GM20000 (cell line): ENCODE data around the gene CCDC68.

Source experiments
- DNase-seq: peaks from one replicate; pipeline ENCODE4 v3.0.0; 2012; ENCODE audit warnings: low spot score
- CTCF ChIP-seq: IDR thresholded peaks from 2 replicates; pipeline ENCODE4 v1.5.1; 2012; ENCODE audit warnings: mild to moderate bottlenecking, control low read depth; ENCODE audit errors: extremely low read depth, missing control alignments

The CCDC68 gene

DNA sequence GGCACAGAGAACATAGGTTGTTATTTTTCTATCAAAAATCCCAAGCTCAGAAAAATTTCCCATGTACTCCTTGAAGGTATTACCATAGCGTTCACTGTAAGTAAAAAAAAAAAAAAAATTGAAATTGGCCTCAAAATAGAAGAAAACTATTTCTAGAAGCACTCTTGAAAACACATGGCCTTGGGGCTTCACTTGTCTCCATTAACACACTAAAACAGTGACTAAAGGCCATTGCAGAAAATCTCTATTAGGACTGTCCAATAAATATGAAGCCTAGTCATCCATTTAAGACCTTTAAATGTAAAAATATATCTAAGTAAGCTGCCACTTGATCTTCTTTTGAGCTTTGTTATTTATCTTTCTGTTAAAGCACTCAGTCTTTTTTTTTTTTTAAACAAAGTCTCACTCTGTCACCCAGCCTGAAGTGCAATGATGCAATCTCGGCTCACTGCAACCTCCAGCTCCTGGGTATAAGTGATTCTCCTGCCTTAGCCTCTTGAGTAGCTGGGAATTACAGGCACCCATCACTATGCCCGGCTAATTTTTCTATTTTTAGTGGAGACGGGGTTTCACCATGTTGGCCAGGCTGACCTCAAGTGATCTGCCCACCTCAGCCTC lies 35.8 kb downstream of the CCDC68 start:
- no peak for DNase-seq
- no peak for TF ChIP-seq CTCF

DNA sequence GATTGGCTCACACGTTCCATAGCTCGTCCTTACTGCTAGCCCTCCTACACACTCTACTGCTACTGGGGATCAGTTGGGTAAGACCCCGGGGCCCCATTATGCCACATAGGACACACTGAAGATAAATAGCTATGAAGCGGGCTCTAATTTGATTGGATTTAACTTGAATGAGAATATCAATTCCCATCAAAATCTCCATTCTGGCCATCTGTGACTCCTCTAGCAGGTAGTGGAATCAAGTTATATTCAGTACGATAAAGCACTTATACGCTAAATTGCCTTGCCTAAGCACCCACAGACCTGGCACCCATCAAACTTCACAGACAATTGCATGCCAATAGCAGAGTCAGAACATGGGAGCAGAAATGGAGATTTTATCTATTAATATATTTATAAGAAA lies 39.8 kb downstream of the CCDC68 start:
- no peak for DNase-seq
- no peak for TF ChIP-seq CTCF

GRCh38 chr18:54918060-54918459 lies 41.2 kb downstream of the CCDC68 start:
- DNase-seq = no peak
- TF ChIP-seq CTCF = no peak

- TF ChIP-seq CTCF = no peak
- DNase-seq = no peak
Observed at GRCh38 chr18:54916507-54916906, 42.8 kb downstream of the CCDC68 start.

- no peak for DNase-seq
- no peak for TF ChIP-seq CTCF
Observed at GRCh38 chr18:54914816-54915215, 44.4 kb downstream of the CCDC68 start.

GRCh38 chr18:54911551-54911950 lies 47.7 kb downstream of the CCDC68 start:
- no peak for TF ChIP-seq CTCF
- no peak for DNase-seq

- no peak for TF ChIP-seq CTCF
Observed at GRCh38 chr18:54910161-54910919, 48.9 kb downstream of the CCDC68 start.

More at GRCh38 chr18:54910161-54910919, 48.9 kb downstream of the CCDC68 start:
- no peak for DNase-seq
